ENCODE results near the gene ZMAT2. TPM values are rescaled to one million over a fixed set of nuclear protein-coding genes. Genes with fewer than 3 reads are reported as not detected.

Gene ZMAT2
- total and polyA plus RNA-seq, 2 donors (not counting 3 experiments of a cell fraction or from before 2014, with no cell fraction given): 49.0 to 58.0 TPM

DNA sequence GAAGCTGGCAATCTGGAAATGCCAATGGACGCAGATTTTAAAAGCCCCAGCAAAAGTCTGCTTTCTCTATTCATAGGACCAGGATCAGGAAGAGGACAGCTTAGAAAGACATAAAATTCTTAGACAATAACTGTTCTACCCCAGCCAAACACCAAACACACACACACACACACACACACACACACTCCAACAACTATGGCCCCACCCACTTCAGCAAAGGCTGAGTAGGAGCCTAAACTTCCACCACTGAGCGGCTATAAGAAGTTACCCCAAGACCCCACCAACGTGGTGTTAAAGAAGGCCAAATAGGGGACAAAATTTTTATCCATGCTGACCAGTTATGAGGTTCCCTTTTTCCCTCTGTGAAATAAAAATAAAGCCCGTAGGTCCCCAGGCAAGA, 32.9 kb downstream of the ZMAT2 start:
- Histone ChIP-seq H3K36me3 (ENCODE audit: control insufficient read depth in 2 of 2, extremely low read depth in 1 of 2, insufficient read depth in 2 of 2, low read length in 2 of 2) (no peaks in the 10 kb centered on the region), H3K9ac (replicated peaks; ENCODE audit: extremely low read depth, insufficient read depth, low read length) (no peak overlapping the region), H3K27ac (ENCODE audit: insufficient read depth, low read depth, low read length) (no peak overlapping the region), H3K4me3 (replicated peaks in 1 of 3; ENCODE audit: insufficient read depth in 1 of 3, low read depth in 1 of 3, low read length in 3 of 3) (no peak overlapping the region), H2AFZ (ENCODE audit: low read depth, low read length) (no peak overlapping the region), H3K4me2 (ENCODE audit: insufficient read depth, low read length) (no peak overlapping the region), H3K4me1 (ENCODE audit: control insufficient read depth, extremely low read depth, insufficient read depth, low read length) (no peaks in the 10 kb centered on the region), H3K9me1 (replicated peaks; ENCODE audit: control insufficient read depth, extremely low read depth, insufficient read depth, low read length) (no peaks in the 10 kb centered on the region), H4K20me1 (replicated peaks; ENCODE audit: control insufficient read depth, extremely low read depth, insufficient read depth, low read length) (no peaks in the 10 kb centered on the region), H3K79me2 (ENCODE audit: control insufficient read depth, insufficient read depth, low read length) (no peaks in the 10 kb centered on the region), H3K9me3 (replicated peaks; ENCODE audit: control insufficient read depth, insufficient read depth, low read length) (no peaks in the 10 kb centered on the region), H3K27me3 (ENCODE audit: control insufficient read depth in 2 of 2, insufficient read depth in 2 of 2, low read length in 2 of 2) (peaks cover 3 to 6% of the 10 kb centered on the region in 2 experiments)
- DNase-seq (ENCODE audit: low read depth, low spot score): no peak
- FAIRE-seq: no peak
- BruUV-seq (replicated peaks): no TSS peak
- intact Hi-C loops (cut with micrococcal nuclease) (no loop called here), dilution Hi-C loops (cut with MboI; ENCODE audit: extremely low pct_ligation_motif_present, low sequenced_read_pairs) (no loop called here)
- TF ChIP-seq POLR2A (IDR thresholded peaks at IDR 0.05; ENCODE audit: low read depth, low read length) (no peak), FOS (IDR thresholded peaks at IDR 0.05; ENCODE audit: borderline replicate concordance, insufficient read depth, low read length) (no peak), POLR2AphosphoS5 (IDR thresholded peaks at IDR 0.05; ENCODE audit: insufficient read depth, low read depth, low read length) (no peak), CTCF (IDR thresholded peaks at IDR 0.05; ENCODE audit: extremely low read depth in 1 of 2, insufficient read depth in 1 of 2, low read depth in 1 of 2, low read length in 2 of 2) (no peak), JUN (IDR thresholded peaks at IDR 0.05; ENCODE audit: borderline replicate concordance, insufficient read depth, insufficient read length, low read depth) (no peak), GATA2 (IDR thresholded peaks at IDR 0.05; ENCODE audit: insufficient read depth, insufficient read length, low read depth, low read length) (no peak), EZH2 (IDR thresholded peaks at IDR 0.05; ENCODE audit: borderline replicate concordance, low read depth, low read length, severe bottlenecking) (no peak), MYC (IDR thresholded peaks at IDR 0.05; ENCODE audit: low read depth, low read length) (no peak), MAX (IDR thresholded peaks at IDR 0.05; ENCODE audit: insufficient read depth, insufficient read length) (no peak)
- ChIA-PET POLR2A (no interaction called here), CTCF (interaction anchor here (1.1 kb wide), 1 partner anchor 374 kb away, joined by 3 read pairs; no protein-coding TSS in a partner anchor)

Data from endothelial cell of umbilical vein (primary cell).